H7 (cell line): ENCODE measurements around the gene FOLR3. TPM values are rescaled to one million over a fixed set of nuclear protein-coding genes. Genes with fewer than 3 reads are reported as not detected.
"Not testable (repeated sequence)": the region's sequence is repeated elsewhere in the genome, so short reads cannot be mapped to it uniquely, and the experiment has no call there.

Source experiments
- DNase-seq: peaks from one replicate; pipeline ENCODE4 v3.0.0; 2012
- H3K27me3 ChIP-seq: 2 replicates; pipeline ENCODE4 v1.6.0; 2011; ENCODE audit warnings: mild to moderate bottlenecking, low read length; ENCODE audit not compliant: control insufficient read depth, insufficient read depth
- H3K36me3 ChIP-seq: replicated peaks from 2 replicates; pipeline ENCODE4 v1.5.1; 2011; ENCODE audit warnings: low read length; ENCODE audit not compliant: control insufficient read depth, insufficient read depth
- H3K4me3 ChIP-seq: 2 replicates; pipeline ENCODE4 v1.5.1; 2011; ENCODE audit warnings: low read depth, mild to moderate bottlenecking, control low read depth, low read length, moderate library complexity; ENCODE audit not compliant: insufficient read depth
- total RNA-seq: library from RNA; depleted of rRNA; stranded (reverse); fragments of >200 nt; shearing (Covaris generic); gene quantifications from 2 replicates; pipeline ENCODE4 v1.2.3, GENCODE V29; 2014; rRNA removed

FOLR3 gene
- total RNA-seq = not detected in 2 replicates

GRCh38 chr11:72135473-72135872 lies at the start of gene FOLR3:
FOLR3 (plus strand) TSS chr11:72135725; CDS start chr11:72135953, 228 bp downstream.
- H3K36me3 ChIP-seq, H3K4me3 ChIP-seq, H3K27me3 ChIP-seq, DNase-seq: not testable (repeated sequence)

GRCh38 chr11:72088076-72088808 lies 47.3 kb upstream of the FOLR3 start:
- DNase-seq = no peak
- Histone ChIP-seq H3K36me3 (no peaks in the 10 kb centered on the region; the same call in 1 of the 2 replicates), H3K4me3 (no peak overlapping the region), H3K27me3 (no peaks in the 10 kb centered on the region)

DNA sequence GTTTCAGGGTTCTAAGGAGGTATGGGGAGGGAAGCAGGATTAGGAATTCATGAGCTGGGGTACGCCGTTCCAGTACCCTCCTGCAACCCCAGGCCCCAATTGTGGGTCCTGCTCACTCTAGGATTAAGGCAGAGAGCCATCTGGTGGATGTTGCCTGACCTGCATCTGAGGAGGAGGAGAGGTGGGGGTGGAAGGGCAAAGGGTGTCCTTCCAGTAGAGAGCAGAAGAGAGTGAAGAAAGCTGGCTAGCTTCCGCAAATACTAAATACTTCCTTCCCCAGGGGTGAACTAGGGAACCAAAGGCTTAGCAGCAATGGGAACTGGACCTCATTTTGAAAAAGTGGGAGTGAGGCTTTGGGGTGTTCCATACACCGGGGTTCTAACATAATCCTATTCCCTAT lies 44.2 kb upstream of the FOLR3 start:
- peak; percentile 88 for DNase-seq

DNA sequence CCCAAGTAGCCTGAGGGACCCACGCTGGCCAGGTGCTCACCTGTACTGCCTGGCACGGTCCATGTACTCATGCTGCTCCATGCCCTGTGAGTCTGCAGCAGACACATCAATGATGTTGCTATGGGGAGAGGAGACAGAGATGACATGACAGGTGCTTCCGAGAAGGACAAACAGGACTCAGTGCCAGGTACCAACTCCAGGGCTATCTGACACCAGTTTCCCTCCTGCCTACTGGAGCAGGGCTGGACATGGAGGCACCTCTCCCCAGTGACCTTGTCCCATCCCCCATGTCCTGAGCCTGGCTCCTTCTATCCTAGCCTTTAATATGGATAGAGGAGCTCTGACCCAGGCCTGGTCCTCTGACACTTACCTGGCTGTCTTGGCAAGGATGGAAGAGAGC lies 36.8 kb upstream of the FOLR3 start:
- Histone ChIP-seq H3K4me3 (no peak overlapping the region), H3K36me3 (peaks cover 28% of the 10 kb centered on the region), H3K27me3 (no peaks in the 10 kb centered on the region)
- no peak for DNase-seq

More for the DNA sequence above, 44.2 kb upstream of the FOLR3 start:
- H3K4me3 ChIP-seq = no peak overlapping the region
- H3K27me3 ChIP-seq = no peaks in the 10 kb centered on the region
- peaks cover 7% of the 10 kb centered on the region for H3K36me3 ChIP-seq

DNA sequence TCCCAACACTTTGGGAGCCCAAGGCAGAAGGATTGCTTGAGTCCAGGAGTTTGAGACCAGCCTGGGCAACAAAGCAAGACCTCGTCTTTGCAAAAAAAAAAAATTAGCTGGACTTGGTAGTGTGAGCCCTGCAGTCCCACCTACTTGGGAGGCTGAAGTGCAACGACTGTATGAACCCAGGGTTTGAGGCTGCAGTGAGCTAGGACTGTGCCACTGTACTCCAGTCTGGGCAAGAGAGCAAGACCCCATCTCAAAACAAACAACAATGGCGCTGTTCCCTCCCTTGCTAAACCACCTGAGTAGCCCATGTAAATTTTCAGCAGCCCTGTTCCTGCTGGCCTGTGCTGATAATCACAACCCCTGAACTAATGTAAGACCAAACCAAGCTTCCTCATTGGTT lies 35.5 kb upstream of the FOLR3 start:
- no peak overlapping the region for H3K4me3 ChIP-seq
- no peaks in the 10 kb centered on the region; the same call in 1 of the 2 replicates for H3K27me3 ChIP-seq
- H3K36me3 ChIP-seq = peaks cover 25% of the 10 kb centered on the region
- DNase-seq = no peak

DNA sequence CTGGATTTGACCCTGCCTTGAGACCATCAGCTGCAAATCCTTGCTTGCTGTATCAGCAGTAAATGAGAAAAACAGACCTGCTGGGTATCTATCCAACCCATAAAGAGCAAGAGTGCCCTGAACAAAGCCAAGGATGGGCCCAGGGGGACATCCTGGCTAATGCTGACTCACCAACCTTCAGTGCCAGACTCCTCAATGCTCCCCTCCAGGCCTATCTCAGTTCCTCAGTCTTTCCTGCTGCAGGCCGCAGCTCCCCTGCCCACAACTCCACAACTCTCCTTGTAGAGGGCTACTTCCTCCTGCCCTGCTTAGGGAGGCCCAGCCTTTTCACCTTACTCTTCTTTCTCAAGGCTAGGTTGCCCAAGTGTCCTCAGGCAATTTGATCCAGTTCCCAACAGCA lies 35.1 kb upstream of the FOLR3 start:
- H3K27me3 ChIP-seq = no peaks in the 10 kb centered on the region; the same call in 1 of the 2 replicates
- H3K4me3 ChIP-seq = no peak overlapping the region
- H3K36me3 ChIP-seq = peaks cover 23% of the 10 kb centered on the region
- no peak for DNase-seq

GRCh38 chr11:72102162-72102561 lies 33.4 kb upstream of the FOLR3 start:
- H3K36me3 ChIP-seq = peaks cover 20% of the 10 kb centered on the region
- DNase-seq = no peak

DNA sequence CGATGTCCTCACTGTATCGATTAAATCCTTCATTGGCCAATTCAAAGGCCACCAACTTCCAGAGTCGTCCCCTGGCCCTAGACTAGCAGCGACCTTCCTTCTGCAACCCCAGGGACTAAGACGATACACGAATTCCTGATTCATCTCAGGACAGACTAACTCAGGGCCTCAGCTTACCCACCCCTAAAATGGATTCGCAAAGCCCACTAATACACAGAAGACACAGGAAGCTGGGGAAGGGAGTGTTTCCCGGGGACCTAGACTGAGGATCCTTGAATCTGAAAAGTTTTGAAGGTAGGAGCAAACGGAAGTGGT lies 32.9 kb upstream of the FOLR3 start:
- Histone ChIP-seq H3K36me3 (peaks cover 19% of the 10 kb centered on the region), H3K27me3 (no peaks in the 10 kb centered on the region; the same call in 1 of the 2 replicates), H3K4me3 (peak overlapping the region; percentile 93)
- DNase-seq = no peak

More at GRCh38 chr11:72102162-72102561, 33.4 kb upstream of the FOLR3 start:
- H3K27me3 ChIP-seq = no peaks in the 10 kb centered on the region; the same call in 1 of the 2 replicates
- H3K4me3 ChIP-seq = peak overlapping the region; percentile 93

GRCh38 chr11:72102946-72103753 lies 32.4 kb upstream of the FOLR3 start, which contains the start of gene LAMTOR1:
LAMTOR1 (minus strand) TSS chr11:72103297; CDS start chr11:72103224, 73 bp downstream.
- peaks cover 16% of the 10 kb centered on the region for H3K36me3 ChIP-seq
- DNase-seq = peak; percentile 99
- no peaks in the 10 kb centered on the region; the same call in 1 of the 2 replicates for H3K27me3 ChIP-seq
- H3K4me3 ChIP-seq = peak within 1 kb of the TSS; percentile 93

GRCh38 chr11:72103754-72104167 lies 31.8 kb upstream of the FOLR3 start:
- Histone ChIP-seq H3K4me3 (peak overlapping the region; percentile 14; the same call in 1 of the 2 replicates), H3K36me3 (peaks cover 10% of the 10 kb centered on the region), H3K27me3 (no peaks in the 10 kb centered on the region; the same call in 1 of the 2 replicates)
- no peak for DNase-seq

- H3K27me3 ChIP-seq = no peaks in the 10 kb centered on the region; the same call in 1 of the 2 replicates
- peaks cover under 1% of the 10 kb centered on the region for H3K36me3 ChIP-seq
- no peak within 1 kb of the TSS for H3K4me3 ChIP-seq
- no peak for DNase-seq
These were observed 29.6 kb upstream of the FOLR3 start, which contains the start of gene TOMT for GRCh38 chr11:72105888-72106287. TOMT (plus strand) TSS chr11:72105924; CDS start chr11:72105952, 28 bp downstream.

- H3K27me3 ChIP-seq = no peaks in the 10 kb centered on the region; the same call in 1 of the 2 replicates
- no peak for DNase-seq
- H3K36me3 ChIP-seq = peaks cover 2% of the 10 kb centered on the region
- peak overlapping the region; percentile 81 for H3K4me3 ChIP-seq
These were observed 24.0 kb upstream of the FOLR3 start for GRCh38 chr11:72111300-72112142.

DNA sequence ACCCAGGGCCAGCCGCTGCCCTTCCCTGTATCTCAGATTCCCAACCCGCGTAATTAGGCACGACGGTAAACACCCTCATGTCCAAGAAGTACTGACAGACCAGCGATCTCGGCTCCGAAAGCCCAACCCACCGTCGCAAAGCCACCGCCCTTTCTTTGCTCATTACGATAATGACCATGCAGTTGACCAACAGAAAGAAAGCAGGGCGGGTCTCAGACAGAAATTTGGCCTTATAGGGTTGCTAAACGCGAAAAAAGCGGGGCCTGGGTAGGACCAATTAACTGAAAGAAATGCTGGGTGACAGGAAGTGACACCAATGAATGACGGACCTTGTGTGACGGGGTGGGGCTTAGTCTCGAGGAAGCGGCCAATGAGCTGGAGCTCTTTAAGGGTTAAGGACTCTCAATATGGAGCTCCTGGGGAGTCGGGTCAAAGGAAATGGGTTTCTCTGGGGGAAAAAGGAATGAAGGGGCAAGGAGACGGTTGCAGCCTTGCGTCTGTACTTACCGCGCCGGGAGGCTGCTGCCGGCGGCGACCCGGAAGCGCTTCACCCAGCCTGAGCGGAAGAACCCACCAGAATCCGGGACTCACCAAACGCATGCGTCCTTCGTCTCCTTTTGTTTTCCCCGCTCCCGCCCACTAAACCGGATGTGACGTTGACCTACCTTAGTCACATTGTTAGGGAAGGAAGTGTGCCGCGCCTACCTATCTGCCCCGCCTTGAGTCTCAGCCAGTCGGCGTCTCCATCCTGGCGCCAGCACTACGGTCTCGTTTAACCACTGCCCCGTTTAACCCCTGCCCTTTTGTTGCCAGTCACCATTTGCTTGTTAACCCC lies 23.2 kb upstream of the FOLR3 start, which contains the start of gene ANAPC15:
Gene ANAPC15, minus strand, starts transcription at position 553 of the 835 bp plus-strand sequence. CDS start 1,419 bp downstream, outside the sequence.
- Histone ChIP-seq H3K36me3 (peaks cover 2% of the 10 kb centered on the region), H3K27me3 (no peaks in the 10 kb centered on the region; the same call in none of the 2 replicates), H3K4me3 (peak within 1 kb of the TSS; percentile 81)
- peak; percentile 90 for DNase-seq
